GM18909 (cell line): Measurements from ENCODE around the gene AP1G1.
"Not testable (repeated sequence)": the region's sequence is repeated elsewhere in the genome, so short reads cannot be mapped to it uniquely, and the experiment has no call there.

Experiments used
- ATAC-seq: cut with Tn5 transposase; IDR thresholded peaks from one replicate; pipeline ENCODE4 v1.9.1; 2021; ENCODE audit warnings: mild to moderate bottlenecking; ENCODE audit not compliant: unreplicated experiment, poor library complexity

The AP1G1 gene

DNA sequence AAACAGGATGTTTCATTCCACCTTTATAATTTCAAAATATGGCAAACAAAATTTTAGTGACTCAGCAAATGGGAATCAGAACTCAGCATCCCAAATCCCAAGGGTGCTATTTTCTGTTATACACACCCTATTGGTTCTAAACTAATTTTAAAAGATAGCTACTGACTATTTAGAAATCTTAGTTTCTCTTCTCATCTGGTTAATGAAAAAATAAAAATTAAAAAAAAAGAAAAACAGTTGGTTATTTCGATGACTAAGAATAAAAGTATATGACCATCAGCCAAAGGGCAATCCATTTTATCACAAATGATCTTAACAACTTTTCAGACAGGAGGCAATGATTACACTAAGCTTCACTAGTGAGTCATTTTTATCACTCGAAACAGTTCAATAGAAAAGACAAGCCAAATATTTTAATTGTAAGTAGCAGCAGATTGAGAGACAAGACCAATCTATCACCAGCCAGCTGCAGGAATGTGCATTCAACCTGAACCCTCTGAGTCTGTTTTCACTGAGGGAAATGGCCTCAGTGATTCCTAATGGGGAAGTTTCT lies 99.3 kb downstream of the AP1G1 start:
- no peak for ATAC-seq

DNA sequence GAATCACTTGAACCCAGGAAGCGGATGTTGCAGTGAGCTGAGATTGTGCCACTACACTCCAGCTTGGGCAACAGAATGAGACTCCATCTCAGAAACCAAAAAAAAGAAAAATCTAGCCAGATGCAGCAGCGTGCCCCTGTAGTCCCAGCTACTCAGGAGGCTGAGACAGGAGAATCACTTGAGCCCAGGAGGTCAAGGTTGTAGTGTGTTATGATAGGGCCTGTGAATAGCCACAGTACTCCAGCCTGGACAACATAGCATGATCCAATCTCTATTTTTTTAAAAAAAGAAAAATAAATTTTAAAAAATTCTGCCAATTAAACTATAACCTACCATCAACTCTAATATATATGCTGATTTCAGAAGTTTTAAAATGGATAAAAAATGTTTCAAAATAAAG lies 99.9 kb downstream of the AP1G1 start:
- no peak for ATAC-seq

DNA sequence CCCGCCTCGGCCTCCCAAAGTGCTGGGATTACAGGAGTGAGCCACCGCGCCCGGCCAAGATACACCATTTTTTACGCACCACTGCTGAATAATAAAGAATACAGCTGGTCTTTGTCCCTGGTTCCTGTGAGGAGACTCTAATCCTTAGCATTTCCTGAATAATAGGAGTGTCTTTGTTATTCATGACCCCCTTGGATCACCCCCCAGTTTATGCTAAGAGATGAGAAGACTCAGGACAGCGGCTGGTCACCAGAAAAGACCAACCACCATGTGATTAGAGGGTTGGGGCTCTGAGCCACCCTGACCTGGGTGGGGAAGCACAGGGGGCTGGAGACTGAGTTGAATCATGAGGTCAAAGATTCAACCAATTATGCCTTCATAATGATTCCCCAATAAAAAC lies 101.4 kb downstream of the AP1G1 start:
- no peak for ATAC-seq

DNA sequence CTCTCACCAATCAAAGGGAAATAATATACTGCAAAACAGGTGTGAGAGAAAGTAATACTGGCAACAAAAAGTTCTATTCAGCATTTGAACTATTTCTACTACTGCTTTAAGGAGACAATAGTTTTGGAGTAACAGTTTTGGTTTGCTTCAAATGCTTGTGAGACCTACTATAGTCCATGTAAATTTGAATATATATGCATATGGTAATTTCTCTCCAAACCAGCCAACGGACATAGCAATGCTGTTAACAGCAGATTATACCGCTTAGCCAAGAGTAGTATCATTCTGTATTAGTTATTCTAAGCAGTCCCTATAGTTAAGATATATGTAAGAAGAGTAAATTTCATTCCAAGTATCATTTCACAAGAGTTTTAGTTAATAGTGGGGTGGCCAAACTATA lies 102.6 kb downstream of the AP1G1 start:
- ATAC-seq: no peak

DNA sequence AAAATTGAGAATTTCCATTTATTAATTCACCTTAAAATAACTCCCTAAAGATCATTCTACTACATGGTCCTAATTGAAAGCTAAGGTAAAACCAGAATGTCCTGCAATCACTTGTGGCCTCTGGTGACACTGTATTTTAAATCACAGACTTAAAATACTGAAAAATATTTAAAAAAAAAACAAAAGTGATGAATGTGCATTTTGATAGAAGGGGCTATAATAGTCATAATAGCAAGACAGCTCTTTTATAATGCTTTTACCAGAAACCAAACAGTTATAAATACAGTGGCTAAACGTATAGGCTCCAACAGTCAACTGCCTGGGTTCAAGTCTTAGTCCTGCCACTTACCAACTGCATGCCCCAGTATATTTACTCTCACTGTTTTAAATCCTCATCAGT lies 105.3 kb downstream of the AP1G1 start:
- ATAC-seq: no peak

DNA sequence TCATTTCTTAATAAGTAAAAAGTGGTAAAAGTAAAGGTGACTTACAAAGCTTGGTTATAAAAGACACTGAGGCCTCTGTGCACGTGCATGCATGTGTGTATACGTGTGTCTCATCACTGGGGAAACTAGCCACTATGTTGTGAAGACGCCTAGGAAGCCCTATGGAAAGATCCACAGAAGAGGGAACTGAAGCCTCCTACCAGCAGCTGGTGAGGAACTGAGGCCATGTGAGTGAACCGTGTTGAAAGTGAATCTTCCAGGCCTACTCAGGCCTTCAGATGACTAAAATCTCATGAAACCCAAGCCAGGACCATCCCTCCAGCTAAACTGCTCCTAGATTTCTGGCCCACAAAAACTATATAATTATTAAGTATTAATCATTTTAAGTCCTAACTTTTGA lies 107.8 kb downstream of the AP1G1 start:
- no peak for ATAC-seq

DNA sequence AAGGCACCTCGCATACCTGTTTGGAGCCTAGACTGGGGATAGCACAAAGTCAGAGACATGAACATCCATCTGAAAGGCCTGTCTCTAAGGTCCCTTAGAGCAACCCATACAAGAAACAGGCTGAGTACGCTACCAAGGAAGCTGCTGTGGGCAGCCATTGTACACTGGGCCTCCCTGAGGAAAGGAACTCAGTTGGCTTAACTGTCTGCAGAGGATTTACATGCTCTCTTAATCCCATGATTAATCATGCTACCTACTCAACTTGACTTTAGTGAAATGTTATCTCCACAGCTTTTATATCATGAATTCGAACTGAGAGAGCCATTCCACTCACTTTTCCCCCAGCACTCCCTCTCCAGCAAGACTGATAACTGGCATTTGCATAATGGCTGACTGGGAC lies 110.1 kb downstream of the AP1G1 start:
- no peak for ATAC-seq

DNA sequence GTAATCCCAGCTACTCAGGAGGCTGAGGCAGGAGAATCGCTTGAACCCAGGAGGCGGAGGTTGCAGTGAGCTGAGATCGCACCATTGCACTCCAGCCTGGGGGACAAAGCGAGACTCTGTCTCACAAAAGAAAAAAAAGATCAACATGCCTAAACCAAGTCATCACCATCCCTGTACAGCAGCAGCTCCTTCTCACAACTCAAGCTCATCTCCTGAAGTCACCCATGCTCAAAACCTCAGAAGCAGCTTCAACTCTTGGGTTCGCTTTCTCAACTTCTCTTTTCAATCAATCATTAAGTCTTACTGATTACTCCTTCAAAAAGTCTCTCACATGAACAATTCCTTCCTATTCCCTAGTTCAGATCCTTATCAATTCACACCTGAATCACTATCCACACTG lies 115.5 kb downstream of the AP1G1 start:
- ATAC-seq: no peak

DNA sequence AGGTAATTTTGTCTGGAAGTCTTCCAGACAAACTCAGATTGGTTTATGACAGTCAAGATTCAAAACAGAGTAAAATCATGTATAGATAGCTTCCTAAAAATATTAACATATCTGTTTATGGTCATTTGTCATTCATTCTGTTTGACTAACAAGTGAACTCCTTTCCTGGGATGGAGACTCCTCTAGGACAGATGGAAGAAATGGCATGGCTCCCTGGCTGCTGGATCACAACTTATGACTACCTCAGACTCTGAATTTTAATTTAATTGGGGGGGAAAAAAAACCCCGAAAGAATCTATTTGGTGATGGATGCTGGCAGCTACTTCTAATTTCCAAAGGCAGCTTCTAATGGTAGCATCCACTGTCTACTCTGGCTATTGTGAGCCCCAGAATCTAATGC lies 118.7 kb downstream of the AP1G1 start:
- no peak for ATAC-seq

DNA sequence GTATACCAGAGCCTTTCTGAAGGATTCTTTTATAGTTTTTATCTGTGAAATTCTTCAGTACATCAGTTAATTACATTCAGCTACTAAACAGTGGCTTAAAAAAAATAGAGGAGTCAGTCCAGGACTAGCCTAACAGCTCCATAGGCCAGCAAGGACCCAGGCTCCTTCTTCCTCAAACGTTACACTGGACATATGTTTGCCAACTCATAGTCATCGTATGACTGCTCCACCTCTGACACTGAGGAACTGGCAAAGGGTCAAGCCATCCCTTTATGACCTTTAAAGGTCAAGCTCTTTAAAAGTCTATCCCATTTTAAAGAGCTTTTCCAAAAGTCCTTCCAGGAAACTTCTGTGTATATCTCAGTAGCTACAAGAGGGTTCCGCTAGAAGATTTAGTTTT lies 120.8 kb downstream of the AP1G1 start:
- no peak for ATAC-seq

DNA sequence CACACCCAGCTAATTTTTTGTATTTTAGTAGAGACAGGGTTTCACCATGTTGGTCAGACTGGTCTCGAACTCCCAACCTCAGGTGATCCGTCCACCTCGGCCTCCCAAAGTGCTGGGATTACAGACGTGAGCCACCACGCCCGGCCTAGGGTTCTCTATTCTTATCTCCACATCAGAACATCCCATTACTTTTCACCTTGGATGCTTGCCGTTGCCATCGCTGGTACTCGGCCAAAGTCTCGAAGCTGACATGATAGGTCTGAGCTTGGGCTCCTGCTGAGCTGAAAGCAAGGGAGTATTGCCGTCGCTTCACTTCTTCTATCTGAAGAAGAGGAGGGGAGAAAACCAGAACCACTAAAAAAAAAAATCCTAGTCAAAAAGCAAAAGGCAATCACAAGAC lies 124.4 kb downstream of the AP1G1 start:
- ATAC-seq: not testable (repeated sequence)

DNA sequence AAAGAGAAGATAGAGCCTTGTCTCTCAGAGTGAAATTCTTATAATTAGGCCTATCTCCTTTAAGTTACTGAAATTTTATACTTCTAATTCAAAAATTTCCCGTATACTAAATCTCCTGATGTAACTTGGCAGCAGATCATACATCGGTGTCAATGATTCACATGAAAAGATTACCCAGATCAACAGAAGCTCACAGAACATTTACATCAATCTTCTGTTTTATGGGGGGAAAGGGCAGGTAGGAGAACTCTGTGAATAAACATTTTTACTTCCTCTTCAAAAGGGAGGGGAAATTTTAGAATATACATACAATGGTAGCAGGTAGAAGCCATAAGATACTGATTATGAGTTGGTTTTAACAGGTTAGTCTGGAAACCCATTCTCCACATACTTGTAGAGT lies 127.3 kb downstream of the AP1G1 start:
- ATAC-seq: no peak
